NCI-H2107 (cell line): ENCODE data around the gene DLAT.
"Not testable (repeated sequence)": the region's sequence is repeated elsewhere in the genome, so short reads cannot be mapped to it uniquely, and the experiment has no call there.

Experiments used
- DNase-seq: peaks from one replicate; lab custom pipeline; 2025; lab: John Stamatoyannopoulos, UW

The DLAT gene

DNA sequence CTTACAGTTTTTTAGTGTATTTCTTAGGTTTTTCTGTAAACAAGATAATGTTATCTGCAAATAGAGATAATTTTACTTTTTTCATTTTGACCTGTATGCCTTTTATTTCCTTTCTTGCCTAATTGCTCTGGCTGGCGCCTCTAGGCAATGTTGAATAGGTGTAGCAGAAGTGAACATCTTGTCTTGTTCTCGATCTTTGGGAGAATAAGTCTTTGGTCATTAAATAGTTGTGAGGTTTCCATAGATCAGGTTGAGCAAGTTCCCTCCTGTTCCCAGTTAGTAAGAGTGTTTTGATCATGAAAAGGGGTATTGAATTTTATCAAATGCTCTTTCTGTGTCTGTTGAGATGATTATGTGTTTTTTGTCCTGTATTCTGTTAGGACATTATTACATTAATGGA is 24.6 kb downstream of the DLAT start:
- DNase-seq, result no peak

DNA sequence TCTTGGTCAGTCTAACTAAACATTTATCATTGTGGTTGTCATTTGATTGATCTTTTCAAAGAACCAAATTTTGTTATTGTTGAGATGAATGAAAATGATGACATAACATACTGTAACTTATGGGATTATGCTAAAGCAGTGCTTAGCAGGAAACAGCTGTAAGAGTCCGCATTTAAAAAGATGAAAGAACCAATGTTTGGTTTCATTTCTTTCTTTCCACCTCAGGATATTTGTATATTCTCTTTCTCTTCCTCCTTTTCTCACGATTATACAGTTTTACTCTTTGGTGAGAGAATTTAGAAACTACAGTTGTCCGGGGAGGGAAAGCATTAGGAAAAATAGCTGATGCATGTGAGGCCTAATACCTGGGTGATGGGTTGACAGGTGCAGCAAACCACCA is 25.5 kb downstream of the DLAT start:
- DNase-seq, result no peak

DNA sequence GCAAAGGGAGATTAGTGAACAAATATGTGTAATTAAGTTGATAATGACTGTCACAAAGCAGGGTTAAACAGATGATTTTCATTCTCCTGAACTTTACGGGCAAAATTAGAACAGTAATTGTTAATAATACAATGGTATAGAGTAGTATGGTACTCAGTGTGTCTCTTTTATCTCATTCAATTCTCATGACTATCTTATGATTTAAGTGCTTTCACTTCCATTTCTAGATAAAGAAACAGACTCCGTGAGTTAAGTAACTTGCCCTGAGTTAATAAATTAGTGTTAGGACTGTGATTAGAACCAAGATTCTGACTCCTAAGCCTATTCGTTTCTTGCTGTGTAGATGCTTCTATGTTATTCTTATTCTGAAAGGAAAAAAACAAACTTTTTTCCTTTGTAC is 26.6 kb downstream of the DLAT start:
- no peak for DNase-seq

DNA sequence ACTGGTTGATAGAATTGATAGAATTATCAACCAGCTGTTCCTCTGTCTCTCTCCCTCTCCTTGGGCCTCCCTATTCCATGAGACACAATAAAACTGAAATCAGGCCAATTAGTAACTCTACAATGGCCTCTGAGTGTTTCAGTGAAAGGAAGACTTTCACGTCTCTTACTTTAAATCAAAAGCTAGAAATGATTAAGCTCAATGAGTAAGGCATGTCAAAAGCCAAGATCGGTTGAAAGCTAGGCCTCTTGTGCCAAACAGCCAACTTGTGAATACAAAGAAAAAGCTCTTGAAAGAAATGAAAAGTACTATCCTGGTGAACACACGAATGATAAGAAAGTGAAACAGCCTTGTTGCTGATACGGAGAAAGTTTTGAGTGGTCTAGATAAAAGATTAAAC is 32.0 kb downstream of the DLAT start:
- DNase-seq, result no peak

DNA sequence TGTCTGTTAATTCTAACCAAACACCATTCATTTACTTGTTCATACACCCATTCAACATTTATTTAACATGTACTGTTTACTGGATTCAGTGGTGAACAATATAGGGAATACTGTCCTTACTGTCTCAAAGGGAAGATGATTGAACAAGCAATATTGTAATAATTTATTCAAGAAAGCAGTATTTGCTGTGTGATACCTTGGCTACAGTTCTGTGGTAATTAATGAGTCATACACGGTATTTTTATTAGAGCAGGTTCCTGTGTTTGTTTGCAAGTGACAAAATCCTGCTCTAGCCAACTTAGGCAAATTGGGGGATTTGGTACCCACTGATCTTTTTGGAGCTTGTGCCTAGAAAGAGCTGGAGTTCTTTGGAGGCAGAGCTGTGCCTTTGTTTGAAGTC is 32.9 kb downstream of the DLAT start:
- no peak for DNase-seq

DNA sequence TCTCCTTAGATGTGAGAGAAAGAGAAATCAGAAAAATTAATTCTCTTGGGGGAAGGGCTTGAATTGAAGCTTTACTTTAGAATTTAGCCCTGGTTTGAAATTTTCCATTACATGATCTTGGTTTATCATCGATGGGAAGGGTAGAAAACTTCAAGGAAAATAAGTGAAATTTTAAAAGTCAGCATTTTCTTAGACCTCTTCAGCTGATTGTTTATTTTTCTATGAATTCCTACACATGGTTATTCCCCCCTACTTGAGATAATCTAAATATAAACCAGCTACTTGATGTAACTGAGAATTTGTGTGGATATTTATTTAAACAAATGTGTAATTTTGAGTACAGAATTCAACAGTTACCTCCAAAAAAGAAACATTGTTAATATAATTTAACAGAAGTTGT is 37.7 kb downstream of the DLAT start:
- no peak for DNase-seq

DNA sequence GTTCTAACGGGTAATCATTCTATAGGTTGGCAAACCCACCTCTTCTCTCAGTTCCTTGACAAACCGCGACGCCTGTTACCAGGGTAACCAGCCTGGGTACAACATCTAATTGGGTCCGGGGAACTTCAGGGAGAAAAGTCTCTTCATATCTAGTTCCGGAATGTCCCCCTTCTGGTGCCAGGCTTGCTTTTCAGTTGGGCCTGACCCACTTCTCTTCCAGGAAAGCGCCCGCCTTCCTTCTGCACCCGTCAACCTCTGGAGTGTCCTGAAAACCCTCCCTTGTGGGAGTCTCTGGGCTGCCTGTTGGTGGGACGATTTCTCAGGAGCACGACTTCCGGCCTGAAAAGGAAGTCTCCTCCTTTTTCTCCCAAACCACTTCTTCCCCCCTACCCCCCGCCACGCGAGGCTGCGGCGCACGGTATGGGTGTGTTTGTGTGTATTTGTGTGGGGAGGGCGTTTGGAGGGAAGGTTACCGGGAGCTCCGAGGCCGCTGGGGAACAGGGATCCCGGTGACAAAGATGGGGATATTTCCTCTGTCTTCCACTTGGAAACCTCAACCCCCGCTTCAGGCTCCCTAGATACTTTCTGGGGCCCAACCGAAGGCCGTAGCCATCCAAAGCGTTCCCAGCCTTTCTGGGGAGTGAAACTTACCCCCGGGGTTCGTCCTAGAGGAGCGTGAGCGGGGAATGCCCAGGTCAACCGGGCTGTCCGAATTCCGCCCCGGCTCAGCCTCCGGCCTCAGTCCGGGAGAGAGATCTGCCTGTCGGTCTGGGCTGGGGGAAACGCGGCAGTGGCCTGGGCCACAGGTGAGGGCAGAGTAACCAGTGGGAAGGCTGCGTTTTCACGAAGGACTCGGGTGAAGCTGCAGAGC is 49.0 kb downstream of the DLAT start, which contains the start of the genes NKAPD1 and PIH1D2:
NKAPD1 (plus strand) TSS at position 359 of the 871 bp plus-strand sequence. CDS start 1,276 bp downstream, outside the sequence.
PIH1D2 (minus strand) TSS at position 77 of the 871 bp plus-strand sequence. CDS start 843 bp downstream, outside the sequence.
- DNase-seq, result peak; percentile 69

DNA sequence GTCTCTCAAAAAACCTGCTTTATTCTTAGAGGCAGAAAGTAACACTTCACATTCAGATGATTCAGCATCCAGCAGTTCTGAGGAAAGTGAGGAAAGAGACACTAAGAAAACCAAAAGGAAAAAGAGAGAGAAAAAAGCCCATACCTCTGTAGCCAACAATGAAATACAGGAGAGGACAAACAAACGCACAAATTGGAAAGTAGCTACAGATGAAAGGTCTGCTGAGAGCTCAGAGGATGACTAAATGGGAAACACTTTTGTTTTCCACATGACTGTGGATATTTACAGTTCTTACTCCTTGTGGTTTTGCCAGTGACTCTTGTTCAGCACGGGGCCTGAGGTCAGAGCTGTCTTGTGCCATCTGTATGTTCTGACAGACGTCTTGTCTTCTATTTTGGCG is 57.5 kb downstream of the DLAT start:
- DNase-seq, result no peak

DNA sequence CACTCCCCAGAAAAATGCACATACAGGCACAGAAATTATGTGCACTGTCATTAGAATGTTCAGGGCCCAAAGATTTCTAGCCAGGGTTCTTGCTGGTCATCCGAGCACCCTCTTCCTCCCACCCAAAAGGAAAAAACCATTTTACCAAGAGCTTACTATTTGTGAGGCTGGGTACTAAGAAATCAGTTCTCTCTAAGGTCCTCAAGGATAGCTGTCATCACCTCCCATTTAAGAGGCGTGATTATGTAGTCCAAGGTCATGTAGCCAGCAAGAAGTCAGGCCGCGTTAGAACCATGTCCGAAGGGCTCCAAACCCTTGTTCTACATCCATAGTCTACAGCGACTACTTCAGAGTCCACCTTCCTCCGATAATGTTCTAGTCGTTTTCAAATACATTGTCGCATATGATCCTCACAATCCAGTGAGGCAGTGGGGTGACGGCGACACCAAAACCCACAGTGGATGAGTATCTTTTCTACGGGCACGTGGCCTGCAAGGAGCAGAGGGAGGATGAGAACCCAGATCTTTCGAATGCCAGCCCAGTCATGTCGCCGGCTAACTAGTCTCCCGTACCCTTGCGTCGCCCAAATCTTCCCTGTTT is 60.7 kb downstream of the DLAT start:
- no peak for DNase-seq

DNA sequence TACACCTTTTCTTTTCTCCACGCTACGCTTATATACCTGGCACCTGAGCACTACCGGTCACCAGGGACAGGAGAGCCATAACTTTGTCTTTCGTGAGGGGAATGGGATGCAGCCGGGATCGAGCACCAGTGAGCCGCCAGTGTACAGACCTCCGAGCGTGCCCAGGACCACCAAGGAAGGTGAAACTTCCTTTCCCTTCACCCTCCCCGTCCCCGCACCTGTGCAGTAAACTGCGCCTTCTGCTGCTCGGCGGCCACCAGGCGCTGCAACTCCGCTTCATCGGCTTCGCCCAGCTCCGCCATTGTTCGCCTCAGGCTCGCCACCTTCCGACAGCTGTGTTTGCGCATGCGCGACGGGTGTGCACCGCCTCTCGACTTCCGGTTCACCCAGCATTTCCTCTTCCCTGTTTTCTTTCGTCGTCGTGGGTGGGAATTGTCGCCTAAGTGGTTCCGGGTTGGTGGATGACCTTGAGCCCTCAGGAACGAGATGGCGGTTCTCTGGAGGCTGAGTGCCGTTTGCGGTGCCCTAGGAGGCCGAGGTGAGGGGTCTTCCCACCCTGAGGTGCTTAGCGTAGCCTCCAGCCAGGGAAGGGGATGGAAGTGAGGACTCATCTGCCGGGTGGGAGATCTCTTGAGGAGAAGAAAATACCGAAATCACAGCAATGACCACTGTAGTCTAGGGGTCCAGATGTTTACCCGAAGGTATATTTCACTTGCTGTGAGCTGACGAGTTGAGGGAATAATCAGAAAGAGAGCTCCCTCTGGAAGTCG is 61.4 kb downstream of the DLAT start, which contains the start of the genes SDHD and TIMM8B:
SDHD (plus strand) TSS at position 452 of the 770 bp plus-strand sequence; CDS start at position 487, 35 bp downstream.
TIMM8B (minus strand) TSS at position 335 of the 770 bp plus-strand sequence; CDS start at position 302, 33 bp downstream.
- peak; percentile 96 for DNase-seq

DNA sequence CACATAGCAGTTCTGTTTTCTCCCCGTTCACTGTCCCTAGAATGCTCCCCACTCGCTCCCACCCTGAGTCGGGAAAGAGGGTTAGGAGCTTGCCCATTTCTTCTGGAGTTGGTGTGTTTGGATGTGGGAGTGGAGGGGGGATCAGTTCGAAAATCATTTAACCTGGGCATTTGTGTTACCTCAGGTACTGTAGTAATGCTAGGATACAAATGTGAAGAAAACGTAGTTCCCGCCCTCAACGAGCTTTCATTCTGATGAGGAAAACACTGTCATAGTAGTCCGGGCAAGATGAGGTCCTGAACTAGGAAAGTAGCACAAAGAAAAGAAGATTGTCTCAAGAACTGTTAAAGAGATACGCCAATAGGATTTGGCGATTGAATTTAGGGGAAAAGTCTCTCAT is 62.0 kb downstream of the DLAT start:
- no peak for DNase-seq

DNA sequence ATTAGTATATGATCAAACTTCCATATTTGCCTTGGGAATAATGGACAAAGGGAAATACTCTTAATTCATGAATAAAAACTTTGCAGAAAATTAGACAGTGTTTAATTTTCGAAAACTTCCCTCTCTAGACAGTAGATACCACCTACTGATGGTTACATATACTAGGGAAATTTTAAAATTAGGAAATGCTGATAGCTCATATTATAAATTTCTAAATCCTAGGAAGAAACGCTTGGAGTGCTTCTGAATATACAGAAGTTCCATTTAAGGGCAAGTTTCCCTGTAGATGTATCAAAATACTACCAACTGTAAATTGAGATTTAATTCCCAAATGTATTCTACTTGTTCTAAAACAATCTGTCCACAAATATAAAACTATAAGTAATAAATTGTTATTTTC is 70.1 kb downstream of the DLAT start:
- DNase-seq, result not testable (repeated sequence)

DNA sequence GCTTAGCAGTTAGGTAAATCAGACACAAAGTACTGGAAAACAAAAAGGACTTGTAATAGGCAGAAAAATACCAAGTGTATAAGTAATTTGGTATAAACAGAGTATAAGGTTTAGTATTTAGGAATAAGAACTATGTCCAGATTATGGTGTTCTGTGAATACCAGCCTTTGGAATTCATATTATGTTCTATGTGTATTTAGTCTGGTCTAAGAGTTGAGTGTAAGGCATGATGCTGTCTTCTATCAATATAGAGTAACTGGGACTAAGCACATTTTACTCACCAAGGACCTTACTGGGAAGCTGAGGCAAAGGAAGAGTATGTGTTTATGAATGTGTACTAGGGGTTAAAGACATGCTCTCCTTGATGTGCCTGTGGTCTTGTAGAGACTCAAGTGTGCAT is 71.0 kb downstream of the DLAT start:
- DNase-seq, result no peak

DNA sequence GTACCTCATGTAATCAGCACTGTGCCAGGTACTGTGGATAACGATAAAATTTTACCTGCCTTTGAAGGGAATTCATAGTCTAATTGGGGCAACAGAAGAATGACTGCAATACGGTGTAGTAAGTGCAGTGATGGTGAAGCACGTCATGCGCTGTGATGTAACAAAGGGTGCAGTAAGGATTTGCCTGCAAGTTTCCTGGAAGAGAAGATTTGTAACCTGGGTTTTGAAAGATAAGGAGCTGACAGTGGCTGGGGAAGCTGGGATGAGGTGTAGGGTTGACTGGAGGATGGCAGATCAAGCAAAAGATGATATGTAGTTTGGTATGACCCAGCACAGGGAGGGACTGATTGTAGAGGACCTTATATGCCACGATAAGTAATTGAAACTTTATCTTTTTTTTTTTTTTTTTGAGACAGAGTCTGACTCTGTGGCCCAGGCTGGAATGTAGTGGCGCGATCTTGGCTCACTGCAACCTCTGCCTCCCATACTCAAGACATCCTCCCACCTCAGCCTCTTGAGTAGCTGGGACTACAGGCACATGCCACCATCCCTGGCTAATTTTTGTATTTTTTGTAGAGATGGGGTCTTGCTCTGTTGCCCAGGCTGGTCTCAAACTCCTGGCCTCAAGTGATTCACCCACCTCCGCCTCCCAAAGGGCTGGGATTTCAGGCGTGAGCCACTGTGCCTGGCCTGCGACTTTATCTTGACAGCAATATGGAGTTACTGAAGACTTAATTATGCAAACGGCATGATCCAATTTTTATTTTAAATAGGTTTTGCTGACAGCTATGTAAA is 72.7 kb downstream of the DLAT start:
- DNase-seq, result no peak

DNA sequence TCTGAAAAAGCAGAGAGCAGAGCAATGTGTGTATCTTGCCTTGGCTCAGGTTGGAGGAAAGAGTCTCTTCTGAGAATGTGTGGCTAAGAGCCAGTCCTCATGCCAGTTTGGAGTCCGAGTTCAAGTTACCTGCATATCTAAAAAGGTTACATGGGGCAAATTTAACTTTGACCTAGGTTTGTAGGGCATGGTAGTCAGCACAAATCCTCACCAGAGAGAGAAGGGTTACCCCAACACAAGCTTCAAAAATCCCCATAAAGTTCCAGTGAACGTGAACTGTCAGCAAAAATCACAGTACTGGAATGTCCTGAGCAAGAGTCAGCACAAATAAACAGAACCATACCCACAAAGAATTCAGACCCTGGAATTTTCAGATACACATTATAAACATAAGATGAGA is 75.3 kb downstream of the DLAT start:
- no peak for DNase-seq

DNA sequence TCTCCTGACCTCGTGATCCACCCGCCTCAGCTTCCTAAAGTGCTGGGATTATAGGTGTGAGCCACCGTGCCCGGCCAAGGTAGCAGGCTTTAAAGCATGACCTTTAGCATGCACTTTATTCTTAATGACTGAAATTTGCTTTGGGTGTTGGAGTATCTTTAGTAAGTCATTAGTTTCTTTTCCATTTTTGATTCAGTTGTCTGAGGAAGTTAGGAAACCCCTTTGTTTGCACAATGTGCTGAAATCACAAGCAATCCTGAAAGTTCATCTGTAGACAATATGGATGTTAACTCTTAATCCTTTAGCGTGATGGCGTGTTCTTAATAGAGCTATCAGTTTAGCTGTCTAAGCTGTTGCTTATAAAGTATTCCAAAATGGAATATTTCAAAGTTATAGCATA is 78.2 kb downstream of the DLAT start:
- DNase-seq, result no peak

DNA sequence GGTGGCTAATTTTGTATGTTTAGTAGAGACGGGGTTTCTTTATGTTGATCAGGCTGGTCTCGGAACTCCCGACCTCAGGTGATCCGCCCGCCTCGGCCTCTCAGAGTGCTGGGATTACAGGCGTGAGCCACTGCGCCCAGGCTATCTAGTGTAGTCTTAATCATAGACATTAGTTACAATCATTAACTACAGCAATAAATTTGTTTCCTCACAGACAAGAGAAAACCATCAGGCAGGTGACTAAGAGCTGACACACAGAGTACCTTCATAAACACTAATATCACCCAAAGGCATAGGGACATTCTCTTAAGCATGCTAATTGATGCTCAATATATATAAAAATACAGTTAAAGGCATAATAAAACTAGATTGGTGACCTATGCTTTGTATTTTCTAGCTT is 80.9 kb downstream of the DLAT start:
- DNase-seq, result no peak
